HUES48 (cell line): Measurements from ENCODE around the gene JAM3.
A peak's percentile ranks its signal among the peaks of the same experiment; 100 is the strongest.

Experiments used
- H3K27ac ChIP-seq: one replicate; pipeline ENCODE4 v1.7.0; 2013; ENCODE audit warnings: low read depth, low read length, inconsistent platforms
- H3K27me3 ChIP-seq: 2 replicates; pipeline ENCODE4 v1.6.1; 2013; ENCODE audit warnings: mild to moderate bottlenecking, low read length; ENCODE audit not compliant: control insufficient read depth, insufficient read depth
- H3K36me3 ChIP-seq: 2 replicates; pipeline ENCODE4 v1.6.1; 2013; ENCODE audit warnings: low read length; ENCODE audit not compliant: control insufficient read depth, insufficient read depth
- H3K4me1 ChIP-seq: 2 replicates; pipeline ENCODE4 v1.6.1; 2013; ENCODE audit warnings: mild to moderate bottlenecking, low read length; ENCODE audit not compliant: control insufficient read depth, insufficient read depth
- H3K4me3 ChIP-seq: 2 replicates; pipeline ENCODE4 v1.5.1; 2013; ENCODE audit warnings: mild to moderate bottlenecking, low read depth, low read length
- H3K9ac ChIP-seq: 2 replicates; pipeline ENCODE4 v1.6.1; 2013; ENCODE audit warnings: mild to moderate bottlenecking, low read depth, low read length, moderate library complexity
- H3K9me3 ChIP-seq: 2 replicates; pipeline ENCODE4 v1.6.1; 2013; ENCODE audit warnings: low read length; ENCODE audit not compliant: control insufficient read depth, insufficient read depth

Gene JAM3

GRCh38 chr11:134068829-134069425, at the start of gene JAM3:
TSS of gene JAM3 (plus strand) at chr11:134069072. CDS start at chr11:134069084, 12 bp downstream.
- Histone ChIP-seq H3K27me3 (peaks cover 20% of the 10 kb centered on the region), H3K4me3 (peak within 1 kb of the TSS; percentile 79), H3K36me3 (no peaks in the 10 kb centered on the region), H3K27ac (peak within 1 kb of the TSS; percentile 37), H3K4me1 (peaks cover 19% of the 10 kb centered on the region), H3K9me3 (no peaks in the 10 kb centered on the region), H3K9ac (no peak within 1 kb of the TSS)

- no peaks in the 10 kb centered on the region for H3K27me3 ChIP-seq
Measured at GRCh38 chr11:134019500-134019899, 49.4 kb upstream of the JAM3 start.

GRCh38 chr11:134020598-134020997, 48.3 kb upstream of the JAM3 start:
- Histone ChIP-seq H3K9ac (no peak overlapping the region), H3K27ac (no peak overlapping the region)

More at GRCh38 chr11:134019500-134019899, 49.4 kb upstream of the JAM3 start:
- Histone ChIP-seq H3K4me1 (no peaks in the 10 kb centered on the region), H3K9me3 (no peaks in the 10 kb centered on the region), H3K36me3 (no peaks in the 10 kb centered on the region), H3K27ac (no peak overlapping the region), H3K9ac (no peak overlapping the region), H3K4me3 (no peak overlapping the region)

GRCh38 chr11:134021326-134021725, 47.5 kb upstream of the JAM3 start:
- no peaks in the 10 kb centered on the region for H3K9me3 ChIP-seq
- peaks cover 5% of the 10 kb centered on the region for H3K4me1 ChIP-seq
- no peaks in the 10 kb centered on the region for H3K36me3 ChIP-seq
- H3K9ac ChIP-seq: no peak overlapping the region
- no peak overlapping the region for H3K27ac ChIP-seq
- H3K4me3 ChIP-seq: no peak overlapping the region
- no peaks in the 10 kb centered on the region; the same call in 1 of the 2 replicates for H3K27me3 ChIP-seq

More at GRCh38 chr11:134020598-134020997, 48.3 kb upstream of the JAM3 start:
- Histone ChIP-seq H3K9me3 (no peaks in the 10 kb centered on the region), H3K36me3 (no peaks in the 10 kb centered on the region), H3K4me3 (no peak overlapping the region), H3K27me3 (no peaks in the 10 kb centered on the region), H3K4me1 (no peaks in the 10 kb centered on the region)

- Histone ChIP-seq H3K4me1 (peaks cover 14% of the 10 kb centered on the region), H3K9me3 (no peaks in the 10 kb centered on the region), H3K27me3 (peaks cover 2% of the 10 kb centered on the region; the same call in 1 of the 2 replicates), H3K9ac (no peak overlapping the region), H3K36me3 (no peaks in the 10 kb centered on the region), H3K4me3 (no peak overlapping the region), H3K27ac (no peak overlapping the region)
Measured at GRCh38 chr11:134022748-134023147, 46.1 kb upstream of the JAM3 start.

GRCh38 chr11:134024420-134025081, 44.3 kb upstream of the JAM3 start:
- H3K27ac ChIP-seq: no peak overlapping the region
- H3K9ac ChIP-seq: no peak overlapping the region
- no peak overlapping the region for H3K4me3 ChIP-seq
- peaks cover 14% of the 10 kb centered on the region; the same call in 1 of the 2 replicates for H3K27me3 ChIP-seq
- no peaks in the 10 kb centered on the region for H3K36me3 ChIP-seq
- peaks cover 14% of the 10 kb centered on the region for H3K4me1 ChIP-seq
- no peaks in the 10 kb centered on the region for H3K9me3 ChIP-seq

- no peaks in the 10 kb centered on the region for H3K36me3 ChIP-seq
- H3K9me3 ChIP-seq: no peaks in the 10 kb centered on the region
- peaks cover 14% of the 10 kb centered on the region for H3K4me1 ChIP-seq
- peaks cover 19% of the 10 kb centered on the region; the same call in 1 of the 2 replicates for H3K27me3 ChIP-seq
- H3K9ac ChIP-seq: no peak overlapping the region
- H3K27ac ChIP-seq: no peak overlapping the region
- no peak overlapping the region for H3K4me3 ChIP-seq
Measured at GRCh38 chr11:134025082-134025429, 43.8 kb upstream of the JAM3 start.

GRCh38 chr11:134026655-134027343, 42.1 kb upstream of the JAM3 start:
- Histone ChIP-seq H3K27ac (no peak overlapping the region), H3K9ac (no peak overlapping the region), H3K4me3 (no peak overlapping the region), H3K36me3 (no peaks in the 10 kb centered on the region), H3K27me3 (peaks cover 19% of the 10 kb centered on the region; the same call in 1 of the 2 replicates), H3K9me3 (no peaks in the 10 kb centered on the region), H3K4me1 (peaks cover 14% of the 10 kb centered on the region)

GRCh38 chr11:134027671-134028070, 41.2 kb upstream of the JAM3 start:
- Histone ChIP-seq H3K9me3 (no peaks in the 10 kb centered on the region), H3K4me3 (no peak overlapping the region), H3K27me3 (peaks cover 22% of the 10 kb centered on the region; the same call in 1 of the 2 replicates), H3K36me3 (no peaks in the 10 kb centered on the region), H3K27ac (no peak overlapping the region), H3K9ac (no peak overlapping the region), H3K4me1 (peaks cover 14% of the 10 kb centered on the region)

- Histone ChIP-seq H3K4me1 (peaks cover 17% of the 10 kb centered on the region), H3K36me3 (no peaks in the 10 kb centered on the region), H3K4me3 (no peak overlapping the region), H3K27ac (no peak overlapping the region), H3K9ac (no peak overlapping the region), H3K27me3 (peaks cover 22% of the 10 kb centered on the region; the same call in 1 of the 2 replicates), H3K9me3 (no peaks in the 10 kb centered on the region)
Measured at GRCh38 chr11:134028368-134028920, 40.4 kb upstream of the JAM3 start.
